Gastrocnemius medialis (tissue), 4 donors: ENCODE measurements around the gene TNS1.

Experiments
- CTCF ChIP-seq, 5 experiments: fragments of 450-650 bp in 3 of 5; fragments of 200-600 bp in 2 of 5; sonication (generic) in 2 of 5; IDR thresholded peaks in 4 of 5; conservative IDR thresholded peaks in 1 of 5; 1 replicate in 4 of 5; 2 replicates in 1 of 5; pipeline ENCODE4 v1.5.1; 2016 to 2019; ENCODE audit warnings: antibody characterized with exemption in 5 of 5, mild to moderate bottlenecking in 3 of 5, moderate library complexity in 3 of 5
- POLR2A ChIP-seq, 2 donors: fragments of 450-650 bp; IDR thresholded peaks; one replicate each; pipeline ENCODE4 v1.6.1; 2017; ENCODE audit warnings: antibody characterized with exemption in 2 of 2, mild to moderate bottlenecking in 2 of 2, moderate library complexity in 2 of 2

GRCh38 chr2:217893440-217893839 lies 109.4 kb downstream of the TNS1 start:
- TF ChIP-seq CTCF (IDR thresholded peaks at IDR 0.05 in 4 of 5, conservative IDR thresholded peaks at IDR 0.05 in 1 of 5) (no peak), POLR2A (IDR thresholded peaks at IDR 0.05) (no peak)
